IPS-11a (cell line): ENCODE results near the gene TMEM235.

ENCODE experiments used
- H3K4me3 ChIP-seq: one replicate; pipeline ENCODE4 v1.5.1; 2013; ENCODE audit warnings: low read depth, low read length, control low read depth

Gene TMEM235

GRCh38 chr17:78253946-78254672 lies 22.7 kb downstream of the TMEM235 start:
- H3K4me3 ChIP-seq, result peak overlapping the region; percentile 63

- H3K4me3 ChIP-seq, result no peak overlapping the region
These were observed 23.7 kb downstream of the TMEM235 start for GRCh38 chr17:78255029-78255656.

- no peak overlapping the region for H3K4me3 ChIP-seq
These were observed 24.7 kb downstream of the TMEM235 start for GRCh38 chr17:78255953-78256706.

GRCh38 chr17:78256707-78257591 lies 25.5 kb downstream of the TMEM235 start:
- no peak overlapping the region for H3K4me3 ChIP-seq

GRCh38 chr17:78257810-78258322 lies 26.4 kb downstream of the TMEM235 start:
- H3K4me3 ChIP-seq, result no peak overlapping the region

- H3K4me3 ChIP-seq, result no peak overlapping the region
These were observed 27.1 kb downstream of the TMEM235 start for GRCh38 chr17:78258323-78259191.

- H3K4me3 ChIP-seq, result no peak overlapping the region
These were observed 27.7 kb downstream of the TMEM235 start for GRCh38 chr17:78259192-78259554.

- H3K4me3 ChIP-seq, result no peak overlapping the region
These were observed 31.8 kb downstream of the TMEM235 start for GRCh38 chr17:78263063-78263735.

GRCh38 chr17:78263736-78264340 lies 32.4 kb downstream of the TMEM235 start:
- H3K4me3 ChIP-seq, result no peak overlapping the region

GRCh38 chr17:78264590-78264989 lies 33.2 kb downstream of the TMEM235 start:
- no peak overlapping the region for H3K4me3 ChIP-seq

- H3K4me3 ChIP-seq, result no peak overlapping the region
These were observed 33.7 kb downstream of the TMEM235 start for GRCh38 chr17:78265121-78265520.

GRCh38 chr17:78266231-78266631 lies 34.8 kb downstream of the TMEM235 start:
- H3K4me3 ChIP-seq, result no peak overlapping the region

- no peak overlapping the region for H3K4me3 ChIP-seq
These were observed 35.3 kb downstream of the TMEM235 start for GRCh38 chr17:78266771-78267170.

- no peak overlapping the region for H3K4me3 ChIP-seq
These were observed 36.0 kb downstream of the TMEM235 start for GRCh38 chr17:78267253-78268073.

GRCh38 chr17:78268191-78268874 lies 36.9 kb downstream of the TMEM235 start:
- H3K4me3 ChIP-seq, result no peak overlapping the region

GRCh38 chr17:78268951-78269905 lies 37.8 kb downstream of the TMEM235 start:
- no peak overlapping the region for H3K4me3 ChIP-seq
